SK-N-SH (cell line): ENCODE measurements around the gene CDK18. TPM values are rescaled to one million over a fixed set of nuclear protein-coding genes. Genes with fewer than 3 reads are reported as not detected.

Experiments used
- CTCF ChIA-PET: fragments of 300-600, 350-600 bp; formaldehyde crosslinking; extraction: SDS; loops from one replicate; lab custom pipeline; 2021; lab: Yijun Ruan, JAX
- POLR2A ChIA-PET: fragments of 350-600 bp; sonication (Branson Sonifier 250); formaldehyde crosslinking; extraction: SDS; loops from one replicate; lab custom pipeline; 2020; ENCODE audit warnings: antibody characterized with exemption, inconsistent platforms; lab: Yijun Ruan, JAX
- DNase-seq: peaks from one replicate; pipeline ENCODE4 v3.0.0; 2012
- H2AFZ ChIP-seq: fragments of 200-600 bp; sonication (generic); 2 replicates; pipeline ENCODE4 v1.8.1; 2016; ENCODE audit warnings: antibody characterized with exemption, mild to moderate bottlenecking, low read depth
- H3F3A ChIP-seq: fragments of 200-600 bp; sonication (generic); replicated peaks from 2 replicates; pipeline ENCODE3; 2016; ENCODE audit warnings: antibody characterized with exemption, mild to moderate bottlenecking; ENCODE audit not compliant: insufficient read depth
- H3K27ac ChIP-seq, 2 experiments: fragments of 200-500 bp in 1 of 2; fragments of 200-600 bp in 1 of 2; sonication (Bioruptor generic) in 1 of 2; sonication (generic), shearing (Covaris generic) in 1 of 2; 2 replicates each; pipeline versions ENCODE4 v1.5.1 to v1.6.1; 2014 to 2016; ENCODE audit warnings: low read depth in 2 of 2, inconsistent platforms in 1 of 2, low read length in 1 of 2, mild to moderate bottlenecking in 1 of 2, mixed read lengths in 1 of 2
- H3K27me3 ChIP-seq: fragments of 200-600 bp; sonication (generic), shearing (Covaris generic); 2 replicates; pipeline ENCODE4 v1.6.1; 2016; ENCODE audit warnings: mixed run types; ENCODE audit not compliant: insufficient read depth
- H3K36me3 ChIP-seq, 2 experiments: fragments of 200-500 bp in 1 of 2; fragments of 200-600 bp in 1 of 2; sonication (Bioruptor generic) in 1 of 2; sonication (generic) in 1 of 2; replicated peaks in 1 of 2; 2 replicates each; pipeline versions ENCODE3 to v1.5.1; 2014 to 2016; ENCODE audit warnings: low read length in 1 of 2, mild to moderate bottlenecking in 1 of 2; ENCODE audit not compliant: insufficient read depth in 2 of 2, control insufficient read depth in 1 of 2
- H3K4me1 ChIP-seq, 2 experiments: fragments of 200-500 bp in 1 of 2; fragments of 200-600 bp in 1 of 2; sonication (Bioruptor generic) in 1 of 2; sonication (generic), shearing (Covaris generic) in 1 of 2; 2 replicates each; pipeline versions ENCODE4 v1.5.1 to v1.6.1; 2014 to 2016; ENCODE audit warnings: low read depth in 1 of 2, low read length in 1 of 2, mixed run types in 1 of 2; ENCODE audit not compliant: insufficient read depth in 2 of 2, control insufficient read depth in 1 of 2
- H3K4me2 ChIP-seq: fragments of 200-600 bp; sonication (generic), shearing (Covaris generic); 2 replicates; pipeline ENCODE4 v1.6.1; 2017; ENCODE audit warnings: mixed run types
- H3K4me3 ChIP-seq, 2 experiments: fragments of 200-500 bp in 1 of 2; fragments of 200-600 bp in 1 of 2; sonication (Bioruptor generic) in 1 of 2; sonication (generic), shearing (Covaris generic) in 1 of 2; 2 replicates each; pipeline versions ENCODE4 v1.5.1 to v1.8.1; 2014 to 2016; ENCODE audit warnings: low read depth in 2 of 2, inconsistent platforms in 1 of 2, low read length in 1 of 2, mild to moderate bottlenecking in 1 of 2, mixed read lengths in 1 of 2, moderate library complexity in 1 of 2
- H3K79me2 ChIP-seq: fragments of 200-600 bp; sonication (generic); 2 replicates; pipeline ENCODE4 v1.8.1; 2017; ENCODE audit warnings: mild to moderate bottlenecking; ENCODE audit not compliant: insufficient read depth
- H3K9ac ChIP-seq: fragments of 200-600 bp; sonication (generic); 2 replicates; pipeline ENCODE4 v1.6.1; 2017; ENCODE audit warnings: mixed run types
- H3K9me2 ChIP-seq: fragments of 200-600 bp; sonication (generic); 2 replicates; pipeline ENCODE4 v1.6.1; 2017; ENCODE audit warnings: mixed run types
- H3K9me3 ChIP-seq: fragments of 200-600 bp; sonication (generic); 2 replicates; pipeline ENCODE4 v1.6.1; 2017; ENCODE audit warnings: mixed run types, mild to moderate bottlenecking, moderate library complexity
- H4K20me1 ChIP-seq: fragments of 200-600 bp; sonication (generic); 2 replicates; pipeline ENCODE4 v1.6.1; 2017; ENCODE audit warnings: mild to moderate bottlenecking, mixed run types; ENCODE audit not compliant: insufficient read depth
- EZH2phosphoT487 ChIP-seq: fragments of 200-600 bp; sonication (generic); IDR thresholded peaks from 2 replicates; pipeline ENCODE4 v1.6.1; 2017; ENCODE audit warnings: low read depth, mixed run types, mild to moderate bottlenecking, antibody characterized with exemption, moderate library complexity, borderline replicate concordance
- FOSL2 ChIP-seq: IDR thresholded peaks from 2 replicates; pipeline ENCODE4 v1.4.0; 2012; ENCODE audit warnings: low read depth, mild to moderate bottlenecking, moderate library complexity, borderline replicate concordance
- GATA2 ChIP-seq: sonication (generic); formaldehyde crosslinking; IDR thresholded peaks from 2 replicates; pipeline ENCODE4 v1.5.0; 2020; ENCODE audit warnings: mild to moderate bottlenecking, missing genetic modification reagents
- SMC3 ChIP-seq: IDR thresholded peaks from 2 replicates; pipeline ENCODE4 v1.6.1; 2012; ENCODE audit warnings: low read depth, low read length, improper control_type of control experiment
- TEAD4 ChIP-seq: IDR thresholded peaks from 2 replicates; pipeline ENCODE4 v1.4.0; 2012; ENCODE audit warnings: mild to moderate bottlenecking, borderline replicate concordance; ENCODE audit not compliant: insufficient read depth
- WGBS: methylation state at CpG from one replicate; pipeline ENCODE4 v1.1.6; 2017; ENCODE audit warnings: low lambda C conversion rate; 5-methylcytosine and 5-hydroxymethylcytosine counted together
- polyA plus RNA-seq, 3 experiments: library from polyadenylated mRNA; depleted of rRNA; stranded (reverse); fragments of >200 nt; gene quantifications; 2 replicates each; pipeline ENCODE4 v1.2.3, GENCODE V29; 2012
- small RNA-seq, 7 experiments: library from RNA; depleted of rRNA; stranded (forward); fragments of <200 nt; gene quantifications; one replicate each; pipeline ENCODE3, GENCODE V24; 2012

The CDK18 gene
- polyA plus RNA-seq, 1 of the 3 experiments (the other 2 are of a cell fraction), result 2.5 TPM

GRCh38 chr1:205581321-205581980, 77.0 kb downstream of the CDK18 start:
- Histone ChIP-seq H3K36me3 (no peaks in the 10 kb centered on the region), H3K9me2 (no peaks in the 10 kb centered on the region), H3K4me2 (no peak overlapping the region), H3K4me1 (peaks cover 0 to 21% of the 10 kb centered on the region in 2 experiments; a peak in 2 of 4 replicates), H3F3A (no peaks in the 10 kb centered on the region), H3K4me3 (no peak overlapping the region), H3K9ac (no peak overlapping the region), H3K79me2 (no peaks in the 10 kb centered on the region), H2AFZ (no peak overlapping the region), H3K27ac (no peak overlapping the region; a peak in 1 of 4 replicates), H3K9me3 (no peaks in the 10 kb centered on the region), H3K27me3 (no peaks in the 10 kb centered on the region; the same call in 1 of the 2 replicates), H4K20me1 (no peaks in the 10 kb centered on the region)
- DNase-seq, result no peak
- ChIA-PET CTCF (interaction anchor here (1.1 to 6.9 kb wide), 8 partner anchors 11 to 88 kb away, joined by 3 to 57 read pairs (median 4); no protein-coding TSS in a partner anchor), POLR2A (no interaction called here)
- WGBS, result 73% methylated on average over 7 of the region's 9 CpGs
- TF ChIP-seq SMC3 (no peak), EZH2phosphoT487 (no peak), FOSL2 (no peak), TEAD4 (no peak)

- CTCF ChIA-PET, result interaction anchor here (1.1 to 6.9 kb wide), 9 partner anchors 10 to 97 kb away, joined by 3 to 57 read pairs (median 4); no protein-coding TSS in a partner anchor
Measured at GRCh38 chr1:205582046-205582445, 77.6 kb downstream of the CDK18 start.

More at GRCh38 chr1:205582046-205582445, 77.6 kb downstream of the CDK18 start:
- H3K4me3 ChIP-seq, result no peak overlapping the region
- H3K9me3 ChIP-seq, result no peaks in the 10 kb centered on the region
- H3K27ac ChIP-seq, result peak overlapping the region in 1 of 2 experiments; percentile 65; a peak in 1 of 4 replicates
- TF ChIP-seq GATA2 (CRISPR knock-in tag), result no peak
- H3K79me2 ChIP-seq, result no peaks in the 10 kb centered on the region
- no peaks in the 10 kb centered on the region for H4K20me1 ChIP-seq
- H3K4me1 ChIP-seq, result peaks cover 0 to 21% of the 10 kb centered on the region in 2 experiments; a peak in 2 of 4 replicates
- POLR2A ChIA-PET, result no interaction called here
- no peak overlapping the region for H3K9ac ChIP-seq
- H2AFZ ChIP-seq, result no peak overlapping the region
- no peaks in the 10 kb centered on the region for H3K9me2 ChIP-seq
- H3K36me3 ChIP-seq, result no peaks in the 10 kb centered on the region
- no peaks in the 10 kb centered on the region; the same call in 1 of the 2 replicates for H3K27me3 ChIP-seq
- H3F3A ChIP-seq, result no peaks in the 10 kb centered on the region
- no peak overlapping the region for H3K4me2 ChIP-seq
- DNase-seq, result no peak
- WGBS, result 67% methylated on average over 10 of the region's 11 CpGs

Small RNA genes lying within 50 kb of the gene (small RNA-seq; reads per million reads assigned to genes)
- gene RNU2-19P, result 0 to 0.13 (median 0) reads per million in 7 experiments

Other genes with a start within 250 kb of the CDK18 start
- 6.8 and 11.1 TPM in 2 replicates for gene NUAK2, start 182.9 kb upstream of the CDK18 start, polyA plus RNA-seq (2012; rRNA removed)
- 0.02 and 0.03 TPM in 2 replicates for gene KLHDC8A, start 147.7 kb upstream of the CDK18 start, polyA plus RNA-seq (2012; rRNA removed)
- gene LEMD1, start 82.6 kb upstream of the CDK18 start, polyA plus RNA-seq (2012; rRNA removed), result not detected in 2 replicates
- gene BLACAT1, start 48.6 kb upstream of the CDK18 start, polyA plus RNA-seq (2012; rRNA removed), result not detected in 2 replicates
- 2.6 and 3.8 TPM in 2 replicates for gene ELK4, start 127.3 kb downstream of the CDK18 start, polyA plus RNA-seq (2012; rRNA removed)
- gene SLC45A3, start 175.8 kb downstream of the CDK18 start, polyA plus RNA-seq (2012; rRNA removed), result 4.6 and 4.7 TPM in 2 replicates
- gene NUCKS1, start 245.5 kb downstream of the CDK18 start, polyA plus RNA-seq (2012; rRNA removed), result 25.4 and 35.3 TPM in 2 replicates